COLO829 (cell line): Measurements from ENCODE around the gene IDH2.
"Not testable (repeated sequence)": the region's sequence is repeated elsewhere in the genome, so short reads cannot be mapped to it uniquely, and the experiment has no call there.

Experiments
- DNase-seq: peaks from one replicate; pipeline ENCODE4 v3.0.0; 2012; ENCODE audit warnings: low spot score

Gene IDH2

DNA sequence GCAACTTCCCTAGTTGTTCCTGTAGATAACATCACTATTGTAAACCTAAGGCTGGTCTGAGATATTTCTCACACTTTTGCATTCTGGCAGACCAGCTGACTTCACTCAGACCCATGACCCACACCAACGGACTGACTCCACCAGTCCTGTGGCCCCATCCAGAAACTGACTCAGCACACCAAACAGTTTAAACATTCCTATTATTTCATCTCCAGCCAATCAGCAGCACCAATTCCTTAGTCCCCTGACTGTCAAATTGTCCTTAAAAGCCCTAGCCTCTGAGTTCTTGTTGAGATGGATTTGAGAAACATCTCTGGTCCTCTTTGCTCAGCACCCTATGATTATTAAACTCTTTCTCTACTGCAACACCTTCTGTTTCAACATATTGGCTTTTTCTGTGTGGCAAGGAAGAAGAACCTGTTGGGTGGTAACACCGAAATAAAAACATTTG, 12.2 kb upstream of the IDH2 start:
- no peak for DNase-seq

- no peak for DNase-seq
These were observed 10.9 kb upstream of the IDH2 start for GRCh38 chr15:90113166-90113565.

GRCh38 chr15:90109163-90109751, 7.0 kb upstream of the IDH2 start:
- not testable (repeated sequence) for DNase-seq

GRCh38 chr15:90108038-90108437, 5.8 kb upstream of the IDH2 start:
- DNase-seq = not testable (repeated sequence)

DNA sequence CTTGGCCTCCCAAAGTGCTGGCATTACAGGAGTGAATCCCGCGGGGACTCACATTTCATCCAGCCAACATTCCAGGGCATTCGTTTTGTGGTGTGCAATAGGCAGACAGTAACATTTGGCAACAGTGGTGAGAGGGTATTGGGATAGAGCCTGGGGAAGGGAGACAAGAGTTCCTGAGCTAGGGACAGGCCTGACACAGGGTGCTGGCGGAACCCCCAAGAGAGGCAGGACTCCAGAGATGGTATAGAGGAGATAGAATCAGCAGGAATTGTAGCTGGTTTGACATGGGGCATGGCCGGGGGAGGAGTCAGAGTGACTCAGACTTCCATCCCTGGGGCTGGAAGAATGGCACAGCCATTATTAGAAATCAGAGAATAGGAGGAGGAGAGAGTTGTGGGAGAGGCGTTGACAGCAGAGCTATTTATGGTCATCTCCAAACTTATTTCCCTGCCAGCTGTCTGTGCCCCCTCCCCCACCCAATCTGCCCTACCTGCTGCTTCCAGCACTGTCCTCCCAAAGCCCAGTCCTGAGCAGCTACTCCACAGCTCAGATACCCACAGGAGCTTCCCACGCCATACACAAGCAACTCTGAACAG, 4.4 kb upstream of the IDH2 start:
- peak; percentile 94 for DNase-seq

DNA sequence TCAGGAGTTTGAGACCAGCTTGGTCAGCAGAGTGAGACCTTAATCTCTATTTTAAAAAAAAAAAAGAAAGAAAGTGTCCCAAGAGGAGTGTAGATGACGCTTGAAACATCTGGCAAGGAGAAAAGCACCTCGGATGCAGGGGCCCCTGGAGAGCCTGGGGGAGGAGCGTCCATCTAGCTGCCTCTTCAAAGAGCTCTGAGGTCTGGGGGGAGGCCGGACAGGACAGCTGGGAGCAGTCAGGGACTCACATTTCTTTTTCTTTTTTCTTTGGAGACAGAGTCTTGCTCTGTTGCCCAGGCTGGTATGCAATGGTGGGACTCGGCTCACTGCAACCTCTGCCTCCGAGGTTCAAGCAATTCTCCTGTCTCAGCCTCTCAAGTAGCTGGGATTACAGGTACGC, 3.3 kb upstream of the IDH2 start:
- no peak for DNase-seq

DNA sequence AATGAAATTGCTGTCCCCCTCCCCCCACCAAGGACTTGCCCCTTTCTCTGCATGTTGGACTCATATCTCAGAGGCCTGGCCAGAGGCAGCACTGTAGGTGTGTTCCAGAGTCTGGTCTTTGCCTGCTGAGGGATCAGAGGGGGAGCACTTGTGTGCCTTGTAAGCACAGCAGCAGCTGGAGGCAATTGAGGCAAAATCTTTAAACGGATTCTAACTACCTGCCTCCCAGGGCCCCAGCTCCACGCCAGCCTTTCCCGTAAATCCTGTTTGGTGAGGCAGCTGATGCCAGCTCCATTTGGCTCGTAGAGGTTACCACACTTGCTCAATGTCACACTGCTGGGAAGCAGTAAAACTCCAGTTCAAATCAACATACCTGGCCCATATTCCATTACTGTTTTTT, 2.3 kb upstream of the IDH2 start:
- DNase-seq = no peak

- no peak for DNase-seq
These were observed 1.5 kb upstream of the IDH2 start for GRCh38 chr15:90103701-90104329.

DNA sequence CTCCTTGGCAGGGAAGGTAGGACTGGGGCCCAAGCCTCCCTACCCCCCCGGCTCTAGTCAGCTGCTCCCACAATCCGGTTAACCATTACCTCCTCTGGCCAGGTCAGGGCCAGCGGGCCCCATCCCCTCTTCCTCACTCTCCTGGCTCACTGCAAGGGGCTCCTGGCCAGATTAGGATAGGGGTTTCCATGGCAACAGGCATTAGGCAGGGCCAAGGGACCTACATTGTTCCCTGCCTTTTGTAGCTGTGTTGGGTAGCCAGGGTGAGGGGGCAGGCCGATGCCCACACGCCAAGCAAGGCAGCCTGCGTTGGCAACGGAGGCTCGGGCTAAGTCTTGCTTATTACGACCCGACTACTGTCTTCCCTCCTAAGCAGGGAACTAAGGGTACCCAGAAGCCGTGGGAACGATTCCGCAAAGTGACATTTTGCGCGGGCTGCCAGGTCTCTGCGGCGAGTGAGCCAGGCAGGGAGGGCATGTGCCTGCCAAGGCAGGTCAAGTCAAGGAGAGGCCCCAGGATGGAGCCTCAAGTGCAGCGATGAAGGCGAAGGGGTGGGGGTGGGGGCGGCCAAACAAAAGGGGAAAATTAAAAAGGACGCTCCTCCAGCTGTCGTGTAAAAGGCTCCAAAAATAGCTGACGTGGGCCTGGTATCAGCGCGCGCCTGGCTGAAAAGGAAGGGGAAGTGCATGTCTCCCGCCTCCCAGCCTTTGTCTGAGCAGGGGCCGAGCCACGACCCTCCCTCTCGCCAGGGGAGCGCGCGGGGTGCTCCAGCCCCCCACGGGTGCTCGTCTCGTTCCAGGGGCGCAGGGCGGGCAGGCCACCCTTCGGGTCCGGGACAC, 919 bp downstream of the IDH2 start:
- no peak for DNase-seq

DNA sequence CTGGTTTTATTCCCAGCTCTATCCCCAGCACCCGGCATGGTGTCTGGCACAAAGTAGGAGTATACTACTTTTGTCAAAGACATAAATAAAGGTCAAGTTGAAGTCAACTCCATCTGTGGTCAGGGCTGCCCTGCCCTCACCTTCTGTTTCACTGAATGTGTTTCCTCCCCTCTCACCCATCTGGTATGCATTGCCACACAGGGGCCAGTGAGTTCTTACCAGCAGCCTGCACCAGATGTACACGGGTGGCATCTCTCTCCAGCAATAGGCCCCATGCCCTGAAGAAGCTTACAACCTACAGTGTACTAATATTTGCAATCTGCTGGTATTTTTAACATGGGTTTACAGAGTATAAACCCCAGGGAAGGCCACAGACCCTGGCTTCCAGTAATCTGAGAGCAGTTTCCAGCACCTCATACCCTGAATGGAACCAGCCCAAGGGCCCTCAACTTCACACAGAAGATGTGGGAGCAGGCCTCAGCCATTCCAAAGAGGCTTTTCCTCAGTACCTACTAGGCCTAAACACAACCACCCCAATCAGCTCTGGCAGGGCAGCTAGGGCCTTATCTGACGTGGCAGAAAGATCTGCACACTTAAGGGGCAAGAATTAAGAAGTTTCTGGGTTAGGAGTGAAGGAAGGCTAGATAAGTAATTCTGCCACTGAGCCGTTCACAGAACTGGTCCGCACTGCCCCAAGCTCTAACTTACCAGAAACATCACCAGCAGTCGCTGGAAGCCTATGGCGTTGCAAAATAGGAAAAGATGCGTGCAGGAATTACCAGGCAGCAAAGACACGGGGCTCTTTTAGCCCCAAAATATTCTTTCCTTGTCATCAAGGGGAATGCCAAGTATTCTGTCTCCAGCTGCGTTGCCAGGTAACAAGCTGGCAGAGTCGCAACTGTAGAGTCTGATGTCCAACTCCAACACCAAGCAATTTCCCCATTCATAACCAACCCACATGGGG, 2.1 kb downstream of the IDH2 start:
- DNase-seq = no peak

GRCh38 chr15:90099072-90099867, 3.0 kb downstream of the IDH2 start:
- no peak for DNase-seq

DNA sequence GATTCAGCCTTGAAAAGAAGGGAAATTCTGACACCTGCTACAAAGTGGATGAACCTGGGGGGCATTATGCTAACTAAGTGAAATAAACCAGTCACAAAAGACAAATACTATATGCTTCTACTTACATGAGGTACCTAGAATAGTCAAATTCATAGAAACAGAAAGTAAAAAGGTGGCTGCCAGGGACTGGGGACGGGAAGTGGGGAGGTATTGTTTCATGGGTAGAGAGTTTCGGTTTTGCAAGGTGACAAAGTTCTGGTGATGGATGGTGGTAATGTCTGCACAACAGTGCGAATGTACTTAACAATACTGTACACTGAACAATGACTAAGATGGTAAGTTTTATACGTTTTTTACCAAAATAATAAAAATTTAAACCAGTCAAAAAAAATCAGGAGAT, 4.8 kb downstream of the IDH2 start:
- DNase-seq = no peak

DNA sequence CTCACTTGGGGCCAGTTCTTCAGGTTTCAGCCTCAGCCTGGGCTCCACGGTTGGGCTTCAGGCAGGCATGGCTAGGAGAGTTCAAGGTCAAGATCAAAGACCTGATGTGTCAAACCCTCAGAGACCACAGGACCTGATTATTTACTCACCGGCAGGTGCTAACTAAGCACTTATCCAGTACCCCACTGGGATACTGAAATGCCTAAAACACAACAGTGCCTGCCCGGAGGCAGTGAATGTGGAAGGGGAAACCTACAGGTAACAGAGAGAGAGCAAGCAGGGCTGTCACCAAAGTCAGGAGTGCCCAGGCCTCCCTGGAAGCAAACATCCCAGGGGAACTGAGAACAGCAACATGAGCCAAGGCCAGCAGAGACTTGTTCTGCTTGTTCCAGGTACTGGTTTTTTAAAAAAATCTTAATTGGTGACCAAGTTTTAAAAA, 6.7 kb downstream of the IDH2 start:
- no peak for DNase-seq

GRCh38 chr15:90091156-90091931, 10.9 kb downstream of the IDH2 start:
- no peak for DNase-seq

DNA sequence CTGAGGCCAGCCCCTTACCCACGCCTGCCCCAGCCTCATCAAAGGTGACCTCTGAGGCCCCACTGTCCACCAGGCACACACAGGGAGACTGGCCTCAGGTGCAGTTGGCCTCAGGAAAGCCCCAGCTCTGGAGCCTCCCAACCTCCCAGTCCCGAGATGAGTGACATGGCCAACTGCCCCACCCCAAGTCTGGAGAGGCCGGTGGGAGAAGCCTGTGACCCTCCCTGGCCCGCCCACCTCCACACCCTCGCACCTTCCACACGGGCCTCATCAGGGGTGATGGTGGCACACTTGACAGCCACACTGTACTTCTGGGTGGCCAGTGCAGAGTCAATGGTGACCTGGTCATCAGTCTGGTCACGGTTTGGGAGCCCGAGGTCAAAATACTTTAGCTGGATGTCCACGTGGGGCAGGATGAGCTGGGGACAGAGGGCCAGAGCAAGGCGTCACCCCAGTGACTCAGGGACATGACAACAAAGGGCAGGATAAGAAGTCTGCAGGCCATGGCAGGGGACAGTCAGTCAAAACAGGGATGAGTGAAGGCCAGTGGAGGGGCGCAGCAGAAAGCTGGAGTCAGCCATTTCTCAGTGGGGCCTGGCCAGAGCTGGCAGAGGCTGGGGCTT, 11.9 kb downstream of the IDH2 start:
- no peak for DNase-seq

- DNase-seq = peak; percentile 90
These were observed 14.7 kb downstream of the IDH2 start for GRCh38 chr15:90087454-90088154.

DNA sequence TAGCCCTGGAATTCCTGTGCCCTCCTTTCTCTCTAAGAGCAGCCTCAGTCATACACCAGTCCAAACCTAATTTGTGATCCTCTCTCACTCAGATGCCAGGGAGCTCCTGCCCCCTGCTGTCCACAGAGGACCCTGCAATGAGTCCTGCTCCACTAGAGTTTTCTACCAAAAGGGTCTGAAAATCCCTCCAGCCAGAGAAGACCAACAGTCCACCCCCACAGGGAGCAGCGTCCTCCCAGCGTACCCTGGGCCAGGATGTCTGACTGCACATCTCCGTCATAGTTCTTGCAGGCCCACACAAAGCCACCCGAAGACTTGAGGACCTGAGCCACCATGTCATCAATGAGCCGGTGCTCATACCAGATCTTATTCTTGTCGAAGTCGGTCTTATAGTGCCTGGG, 15.4 kb downstream of the IDH2 start:
- peak; percentile 64 for DNase-seq

DNA sequence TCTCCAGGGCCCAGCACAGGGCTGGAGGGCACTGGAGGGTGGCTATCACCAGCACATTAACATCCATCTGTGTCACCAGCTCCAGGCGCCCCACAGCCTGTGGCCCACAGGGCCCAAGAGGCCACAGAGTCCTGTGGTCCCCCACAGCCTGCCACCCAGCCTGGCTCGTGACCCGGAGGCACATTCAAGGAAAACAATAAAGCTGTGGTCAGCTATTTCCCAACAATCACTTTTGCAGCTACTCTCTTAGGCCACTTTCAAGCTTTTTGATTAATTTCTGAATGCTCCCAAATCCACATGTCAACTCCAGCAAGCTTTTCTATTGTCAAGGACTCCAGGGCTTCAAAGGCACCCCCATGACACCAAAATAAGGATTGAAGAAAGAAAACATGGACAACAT, 16.7 kb downstream of the IDH2 start:
- DNase-seq = no peak

DNA sequence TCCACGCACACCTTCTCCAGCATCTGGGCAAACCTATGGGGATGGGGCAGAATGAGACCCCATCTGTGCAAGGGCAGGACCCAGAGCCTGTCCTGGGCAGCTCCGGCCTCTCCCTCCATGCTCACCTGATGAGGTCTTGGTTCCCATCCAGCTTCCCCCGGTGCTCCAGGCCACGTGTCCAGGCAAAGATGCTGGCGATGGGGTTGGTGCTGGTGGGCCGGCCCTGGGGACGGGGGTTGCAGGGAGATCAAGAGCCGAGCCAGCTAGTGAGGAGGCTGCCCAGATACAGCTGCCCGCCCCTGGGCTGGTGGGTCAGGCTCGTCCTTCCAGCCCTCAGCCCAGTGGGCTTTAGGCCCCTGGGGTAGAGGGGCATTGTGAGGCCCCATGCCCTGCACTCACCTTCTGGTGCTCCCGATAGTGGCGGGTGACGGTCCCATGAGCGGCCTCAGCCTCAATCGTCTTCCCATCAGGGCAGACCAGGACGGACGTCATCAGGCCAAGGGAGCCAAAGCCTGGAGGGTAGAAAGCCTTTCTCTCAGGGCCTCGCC, 17.3 kb downstream of the IDH2 start:
- DNase-seq = no peak
